Neural cell (in vitro differentiated cells): Measurements from ENCODE around the gene C1R. TPM values are rescaled to one million over a fixed set of nuclear protein-coding genes. Genes with fewer than 3 reads are reported as not detected.

Experiments
- H2AFZ ChIP-seq: fragments of 200-600, 300-800 bp; sonication (generic), shearing (Covaris generic); 2 replicates; pipeline ENCODE4 v1.6.0; 2014; ENCODE audit warnings: low read depth, mild to moderate bottlenecking, antibody characterized with exemption, low read length, moderate library complexity
- H3F3A ChIP-seq: fragments of 200-600 bp; shearing (Covaris generic); 2 replicates; pipeline ENCODE4 v1.6.1; 2016; ENCODE audit warnings: mild to moderate bottlenecking, moderate library complexity, mixed read lengths, antibody characterized with exemption, low read length; ENCODE audit not compliant: insufficient read depth, poor library complexity, severe bottlenecking
- H3K27ac ChIP-seq: fragments of 200-600, 300-800 bp; sonication (generic), shearing (Covaris generic); 2 replicates; pipeline ENCODE4 v1.5.1; 2014; ENCODE audit warnings: mild to moderate bottlenecking, low read length, moderate library complexity
- H3K27me3 ChIP-seq: fragments of 300-800, 200-600 bp; sonication (generic), shearing (Covaris generic); 2 replicates; pipeline ENCODE4 v1.6.0; 2014; ENCODE audit warnings: mild to moderate bottlenecking, low read depth, low read length, moderate library complexity; ENCODE audit not compliant: insufficient read depth
- H3K36me3 ChIP-seq: fragments of 300-800, 200-600 bp; sonication (generic), shearing (Covaris generic); 2 replicates; pipeline ENCODE4 v1.5.1; 2014; ENCODE audit warnings: mild to moderate bottlenecking, antibody characterized with exemption, low read length, moderate library complexity; ENCODE audit not compliant: insufficient read depth
- H3K4me2 ChIP-seq: fragments of 300-800, 200-600 bp; sonication (generic), shearing (Covaris generic); 2 replicates; pipeline ENCODE4 v1.6.0; 2014; ENCODE audit warnings: mild to moderate bottlenecking, low read length
- H3K4me3 ChIP-seq: fragments of 300-800, 200-600 bp; sonication (generic), shearing (Covaris generic); 2 replicates; pipeline ENCODE4 v1.5.1; 2014; ENCODE audit warnings: mild to moderate bottlenecking, low read length, moderate library complexity
- H3K79me2 ChIP-seq: fragments of 200-600 bp; shearing (Covaris generic); replicated peaks from 2 replicates; pipeline ENCODE4 v1.6.0; 2014; ENCODE audit warnings: mild to moderate bottlenecking, low read length, moderate library complexity; ENCODE audit not compliant: insufficient read depth
- H3K9ac ChIP-seq: fragments of 300-800, 200-600 bp; sonication (generic), shearing (Covaris generic); 2 replicates; pipeline ENCODE4 v1.6.1; 2016; ENCODE audit warnings: mild to moderate bottlenecking, low read length, mixed read lengths
- H3K9me2 ChIP-seq: fragments of 200-600 bp; shearing (Covaris generic); 2 replicates; pipeline ENCODE4 v1.6.1; 2016; ENCODE audit warnings: mild to moderate bottlenecking, low read length, mixed read lengths; ENCODE audit not compliant: insufficient read depth
- H3K9me3 ChIP-seq: fragments of 200-600, 300-800 bp; sonication (generic), shearing (Covaris generic); 2 replicates; pipeline ENCODE4 v1.6.1; 2016; ENCODE audit warnings: mild to moderate bottlenecking, mixed run types, low read length, moderate library complexity, mixed read lengths
- H4K20me1 ChIP-seq: fragments of 200-600 bp; shearing (Covaris generic); 2 replicates; pipeline ENCODE4 v1.6.1; 2016; ENCODE audit warnings: mild to moderate bottlenecking, mixed run types; ENCODE audit not compliant: insufficient read depth
- CTCF ChIP-seq: fragments of 450-650 bp; IDR thresholded peaks from 2 replicates; pipeline ENCODE4 v1.5.1; 2014; ENCODE audit warnings: antibody characterized with exemption, mild to moderate bottlenecking, moderate library complexity; ENCODE audit not compliant: poor library complexity, severe bottlenecking
- EP300 ChIP-seq: fragments of 450-650 bp; conservative IDR thresholded peaks from 2 replicates; pipeline ENCODE4 v1.6.1; 2014; ENCODE audit warnings: antibody characterized with exemption, mild to moderate bottlenecking, moderate library complexity; ENCODE audit not compliant: poor library complexity, severe bottlenecking
- EZH2 ChIP-seq: fragments of 200-600, 300-800 bp; shearing (Covaris generic), sonication (generic); IDR thresholded peaks from 2 replicates; pipeline ENCODE4 v1.6.1; 2014; ENCODE audit warnings: antibody characterized with exemption, low read length, borderline replicate concordance, mild to moderate bottlenecking; ENCODE audit not compliant: insufficient read depth, poor library complexity, severe bottlenecking
- MXI1 ChIP-seq: fragments of 450-650 bp; conservative IDR thresholded peaks from 2 replicates; pipeline ENCODE4 v1.6.1; 2014; ENCODE audit warnings: antibody characterized with exemption, mild to moderate bottlenecking; ENCODE audit not compliant: poor library complexity, severe bottlenecking
- POLR2AphosphoS5 ChIP-seq: IDR thresholded peaks from 2 replicates; pipeline ENCODE4 v1.6.1; 2012
- RAD21 ChIP-seq: fragments of 450-650 bp; conservative IDR thresholded peaks from 2 replicates; pipeline ENCODE4 v1.6.1; 2014; ENCODE audit warnings: antibody characterized with exemption, mild to moderate bottlenecking, moderate library complexity
- REST ChIP-seq: IDR thresholded peaks from 2 replicates; pipeline ENCODE4 v1.6.1; 2012; ENCODE audit warnings: borderline replicate concordance
- SMC3 ChIP-seq: fragments of 450-650 bp; conservative IDR thresholded peaks from 2 replicates; pipeline ENCODE4 v1.6.1; 2014; ENCODE audit warnings: antibody characterized with exemption, mild to moderate bottlenecking, moderate library complexity; ENCODE audit not compliant: poor library complexity
- TAF1 ChIP-seq: IDR thresholded peaks from 2 replicates; pipeline ENCODE4 v1.6.1; 2012; ENCODE audit warnings: low read depth
- polyA plus RNA-seq: library from polyadenylated mRNA; depleted of rRNA; stranded (reverse); fragments of >200 nt; gene quantifications from 2 replicates; pipeline ENCODE4 v1.2.3, GENCODE V29; 2014

Gene C1R
- polyA plus RNA-seq, 1 donor from 2014 or later = 1.7 TPM

GRCh38 chr12:7045913-7046312, 46.3 kb downstream of the C1R start:
- Histone ChIP-seq H3F3A (no peaks in the 10 kb centered on the region), H3K27ac (no peak overlapping the region), H4K20me1 (no peaks in the 10 kb centered on the region), H3K9ac (no peak overlapping the region), H3K9me2 (no peaks in the 10 kb centered on the region), H3K4me2 (no peak overlapping the region), H3K27me3 (no peaks in the 10 kb centered on the region), H3K36me3 (no peaks in the 10 kb centered on the region), H3K79me2 (no peaks in the 10 kb centered on the region), H3K4me3 (no peak overlapping the region), H2AFZ (no peak overlapping the region), H3K9me3 (no peaks in the 10 kb centered on the region)
- TF ChIP-seq MXI1 = no peak
- TF ChIP-seq POLR2AphosphoS5 = no peak
- TF ChIP-seq RAD21 = no peak
- TF ChIP-seq EP300 = no peak
- TF ChIP-seq CTCF = no peak
- TF ChIP-seq EZH2 = no peak
- TF ChIP-seq TAF1 = no peak
- no peak for TF ChIP-seq SMC3

GRCh38 chr12:7042842-7043241, 49.4 kb downstream of the C1R start:
- Histone ChIP-seq H3K9me2 (no peaks in the 10 kb centered on the region), H3K36me3 (no peaks in the 10 kb centered on the region), H3K4me2 (no peak overlapping the region), H3K9me3 (no peaks in the 10 kb centered on the region), H2AFZ (no peak overlapping the region), H3F3A (no peaks in the 10 kb centered on the region), H3K9ac (no peak overlapping the region), H4K20me1 (no peaks in the 10 kb centered on the region), H3K27me3 (no peaks in the 10 kb centered on the region), H3K27ac (no peak overlapping the region), H3K4me3 (no peak overlapping the region), H3K79me2 (no peaks in the 10 kb centered on the region)
- no peak for TF ChIP-seq TAF1
- no peak for TF ChIP-seq EP300
- no peak for TF ChIP-seq MXI1
- no peak for TF ChIP-seq EZH2
- no peak for TF ChIP-seq CTCF
- no peak for TF ChIP-seq SMC3
- no peak for TF ChIP-seq RAD21
- TF ChIP-seq REST = no peak
- TF ChIP-seq POLR2AphosphoS5 = no peak
